Stimulated activated CD8-positive, alpha-beta memory T cell treated with anti-CD3 and anti-CD28 coated beads, Interleukin-7, amount 100 ng/mL, for 1 hour (primary cell): Measurements from ENCODE around the gene PKD1.
"Not testable (repeated sequence)": the region's sequence is repeated elsewhere in the genome, so short reads cannot be mapped to it uniquely, and the experiment has no call there.

Experiments used
- DNase-seq, 2 donors: peaks; one replicate each; pipeline ENCODE4 v3.0.0-alpha.2; 2020; ENCODE audit warnings: low read depth in 2 of 2

PKD1 gene

GRCh38 chr16:2150418-2151187 lies 14.9 kb upstream of the PKD1 start:
- no peak for DNase-seq

- no peak for DNase-seq
These were observed 14.1 kb upstream of the PKD1 start for GRCh38 chr16:2149630-2150417.

GRCh38 chr16:2148714-2149629 lies 13.3 kb upstream of the PKD1 start:
- no peak for DNase-seq

GRCh38 chr16:2147981-2148671 lies 12.4 kb upstream of the PKD1 start, which contains the start of gene RAB26:
RAB26 (plus strand) TSS chr16:2148625; CDS start chr16:2148784, 159 bp downstream.
- DNase-seq = no peak

GRCh38 chr16:2147378-2147777 lies 11.7 kb upstream of the PKD1 start:
- no peak for DNase-seq

GRCh38 chr16:2145843-2146242 lies 10.1 kb upstream of the PKD1 start:
- DNase-seq = no peak

GRCh38 chr16:2143878-2144485 lies 8.3 kb upstream of the PKD1 start:
- DNase-seq = no peak

DNA sequence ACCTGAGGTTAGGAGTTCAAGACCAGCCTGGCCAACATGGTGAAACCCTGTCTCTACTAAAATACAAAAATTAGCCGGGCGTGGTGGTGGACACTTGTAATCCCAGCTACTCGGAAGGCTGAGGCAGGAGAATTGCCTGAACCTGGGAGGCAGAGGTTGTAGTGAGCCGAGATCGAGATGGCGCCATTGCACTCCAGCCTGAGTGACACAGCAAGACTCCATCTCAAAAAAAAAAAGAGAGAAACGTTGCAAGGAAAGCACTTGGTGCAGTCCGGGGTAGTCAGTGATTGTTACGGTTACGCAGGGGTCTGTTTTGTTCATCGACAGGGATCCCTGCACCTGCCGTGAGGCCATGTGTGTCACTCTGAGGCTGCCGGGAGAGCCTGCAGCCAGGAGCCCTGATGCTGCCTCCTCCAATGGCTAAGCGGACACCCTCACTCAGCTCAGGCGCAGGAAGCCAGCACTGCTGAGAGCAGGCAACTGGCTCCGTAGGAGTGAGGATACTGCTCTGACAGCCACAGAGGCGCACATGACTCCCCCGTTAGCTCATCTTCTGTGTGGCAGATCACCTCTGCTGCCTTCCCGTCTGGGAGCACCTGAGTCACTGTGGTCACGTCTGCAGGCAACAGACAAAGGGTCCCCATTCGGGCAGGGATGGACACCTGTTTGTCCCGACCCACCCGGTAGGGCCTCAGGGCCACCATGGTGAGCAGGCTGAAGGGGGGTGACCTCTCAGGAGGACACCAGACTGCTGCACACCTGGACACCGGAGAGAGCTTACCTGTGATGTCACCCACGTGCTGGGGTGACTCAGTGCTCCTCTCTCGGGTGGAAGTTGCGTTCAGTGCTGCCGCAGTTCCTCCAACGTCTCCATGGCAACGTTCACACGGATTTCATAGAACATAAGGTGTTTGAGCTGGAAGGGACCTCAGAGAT lies 7.5 kb upstream of the PKD1 start:
- no peak for DNase-seq

GRCh38 chr16:2135071-2135470 lies 627 bp downstream of the PKD1 start:
- DNase-seq = not testable (repeated sequence)

DNA sequence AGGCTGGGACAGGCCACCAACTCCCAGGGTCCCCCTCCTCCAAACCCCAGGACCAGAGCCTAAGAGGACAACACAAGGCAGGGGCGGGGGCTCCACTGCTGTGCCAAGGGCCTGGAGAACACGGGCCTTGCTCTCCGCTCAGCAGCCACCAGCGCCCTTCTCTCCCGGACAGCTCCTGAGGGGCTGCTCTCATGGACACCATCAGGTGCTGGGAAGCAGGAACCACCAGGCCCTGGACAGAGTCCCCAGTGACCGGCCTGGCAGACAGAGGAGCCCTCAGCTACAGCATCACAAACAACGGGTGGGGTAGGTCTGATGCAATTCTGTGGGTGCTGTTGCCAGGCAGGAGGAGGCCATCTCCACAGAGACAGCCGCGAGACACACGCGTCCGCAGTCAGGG lies 1.9 kb downstream of the PKD1 start:
- DNase-seq = not testable (repeated sequence)

GRCh38 chr16:2129890-2130447 lies 5.7 kb downstream of the PKD1 start:
- DNase-seq = not testable (repeated sequence)

GRCh38 chr16:2129251-2129650 lies 6.4 kb downstream of the PKD1 start:
- not testable (repeated sequence) for DNase-seq

- not testable (repeated sequence) for DNase-seq
These were observed 7.9 kb downstream of the PKD1 start for GRCh38 chr16:2127630-2128280.

- not testable (repeated sequence) for DNase-seq
These were observed 8.7 kb downstream of the PKD1 start for GRCh38 chr16:2126928-2127556.

DNA sequence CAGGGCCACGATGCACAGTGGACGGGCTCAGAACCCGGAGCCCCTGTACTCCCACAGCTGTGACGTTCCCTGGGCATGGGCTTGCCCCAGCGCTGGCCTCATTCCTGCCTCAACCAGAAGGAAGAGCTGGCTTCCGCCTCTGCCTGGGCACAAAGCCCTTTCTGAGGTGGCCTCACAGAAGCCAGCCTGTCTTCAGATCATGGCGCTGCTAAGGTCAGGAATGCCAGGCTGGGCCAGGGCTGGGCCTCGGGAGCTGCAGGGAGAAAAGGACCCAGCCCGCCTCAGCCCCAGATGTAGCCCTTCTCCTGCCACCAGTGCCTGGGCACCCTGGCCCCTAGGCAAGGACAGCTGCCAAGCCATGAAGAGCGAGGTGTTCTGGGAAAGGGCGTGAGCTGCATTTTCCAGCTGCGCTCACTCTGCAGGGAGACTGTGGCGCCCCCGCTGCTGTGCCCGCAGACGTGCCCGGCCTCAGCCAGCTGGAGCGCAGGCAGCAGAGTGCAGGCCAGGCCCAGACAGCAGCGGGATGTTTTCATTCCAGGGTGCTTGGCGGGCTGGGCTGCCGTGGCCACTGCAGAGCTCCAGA lies 9.4 kb downstream of the PKD1 start:
- not testable (repeated sequence) for DNase-seq

DNA sequence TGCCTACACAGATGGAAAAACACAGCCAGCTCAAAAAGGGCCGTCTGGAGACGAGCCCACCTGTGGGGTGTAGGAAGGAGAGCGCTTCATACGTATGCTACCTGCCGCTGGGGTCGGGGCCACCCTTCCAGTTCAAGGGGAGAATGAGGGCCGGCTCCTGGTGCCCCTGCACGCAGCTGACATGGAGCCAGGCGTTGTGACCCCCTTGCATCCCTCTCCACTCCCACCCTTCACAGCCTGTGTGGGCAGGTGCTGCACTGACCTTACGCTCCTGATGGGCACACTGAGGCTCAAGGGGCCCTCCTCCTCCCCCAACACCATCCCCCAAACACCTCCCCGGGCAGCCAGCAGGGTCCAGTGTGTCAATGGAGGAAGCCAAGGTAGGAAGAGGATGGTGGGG lies 10.1 kb downstream of the PKD1 start:
- DNase-seq = not testable (repeated sequence)

DNA sequence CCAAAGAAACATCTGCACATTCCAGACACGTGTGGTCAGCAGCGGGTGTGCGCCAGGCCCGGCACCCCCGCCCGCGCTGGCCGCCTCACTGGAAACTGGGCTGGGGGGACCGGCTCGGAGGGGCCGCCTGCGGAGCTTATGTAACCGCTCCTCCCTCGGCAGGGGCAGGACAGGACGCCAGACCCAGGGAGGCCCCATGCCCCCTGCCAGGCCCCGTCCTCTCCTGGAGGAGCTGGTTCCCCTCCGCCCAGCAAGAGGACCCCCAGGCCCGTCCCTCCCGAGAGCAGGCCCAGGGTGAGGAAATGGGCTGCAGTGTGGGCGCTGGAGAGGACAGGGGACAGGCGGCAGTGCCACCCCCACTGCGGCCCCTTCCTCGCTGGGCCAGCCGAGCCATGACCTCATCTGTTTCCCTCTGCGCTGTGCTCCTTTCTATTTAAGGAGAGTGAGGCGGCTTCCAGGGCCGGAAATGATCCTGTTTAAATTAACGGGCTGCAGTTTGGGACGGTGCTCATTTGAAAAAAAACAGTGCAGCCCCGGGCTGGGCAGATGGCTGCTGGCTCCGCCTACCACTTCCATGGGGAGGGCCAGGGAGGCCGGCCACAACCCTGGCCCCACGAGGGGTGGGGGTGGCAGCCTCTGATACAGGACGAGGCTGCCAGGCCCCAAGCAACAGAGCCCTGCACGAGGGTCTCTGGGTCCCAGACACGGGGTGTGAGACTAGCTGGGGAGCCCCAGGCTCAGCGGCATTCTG lies 10.8 kb downstream of the PKD1 start:
- DNase-seq = not testable (repeated sequence)
